CD14-positive monocyte (primary cell): ENCODE measurements around the gene LDLRAD4. TPM values are rescaled to one million over a fixed set of nuclear protein-coding genes. Genes with fewer than 3 reads are reported as not detected.
A peak's percentile ranks its signal among the peaks of the same experiment; 100 is the strongest.

Experiments used
- DNase-seq, 3 donors: peaks; one replicate each; pipeline ENCODE4 v3.0.0-alpha.2; 2011 to 2022
- H2AFZ ChIP-seq: 2 replicates; pipeline ENCODE4 v1.6.0; 2012; ENCODE audit warnings: mild to moderate bottlenecking, low read depth, low read length, inconsistent platforms; ENCODE audit not compliant: insufficient read depth, poor library complexity, severe bottlenecking
- H3K27ac ChIP-seq, 2 donors: 1 replicate in 1 of 2; 2 replicates in 1 of 2; pipeline ENCODE4 v1.5.1; 2012 to 2013; ENCODE audit warnings: low read length in 2 of 2, control low read depth in 1 of 2, inconsistent platforms in 1 of 2, low read depth in 1 of 2, mild to moderate bottlenecking in 1 of 2
- H3K27me3 ChIP-seq, 2 donors: one replicate each; pipeline versions ENCODE4 v1.6.0 to v1.6.1; 2011 to 2013; ENCODE audit warnings: low read length in 2 of 2; ENCODE audit not compliant: control insufficient read depth in 2 of 2, insufficient read depth in 2 of 2
- H3K36me3 ChIP-seq, 2 donors: replicated peaks in 1 of 2; 1 replicate in 1 of 2; 2 replicates in 1 of 2; pipeline versions ENCODE4 v1.5.1 to v1.6.1; 2012 to 2013; ENCODE audit warnings: low read length in 2 of 2, control low read depth in 1 of 2, inconsistent platforms in 1 of 2, mild to moderate bottlenecking in 1 of 2; ENCODE audit not compliant: insufficient read depth in 2 of 2, control insufficient read depth in 1 of 2
- H3K4me1 ChIP-seq, 2 donors: 1 replicate in 1 of 2; 2 replicates in 1 of 2; pipeline versions ENCODE4 v1.5.1 to v1.6.1; 2012 to 2013; ENCODE audit warnings: low read length in 2 of 2, control low read depth in 1 of 2, inconsistent platforms in 1 of 2, mild to moderate bottlenecking in 1 of 2, moderate library complexity in 1 of 2; ENCODE audit not compliant: insufficient read depth in 2 of 2, control insufficient read depth in 1 of 2
- H3K4me2 ChIP-seq: replicated peaks from 2 replicates; pipeline ENCODE3; 2012; ENCODE audit warnings: low read length, moderate library complexity, mild to moderate bottlenecking; ENCODE audit not compliant: poor library complexity, severe bottlenecking; ENCODE audit errors: extremely low read depth
- H3K4me3 ChIP-seq, 3 experiments: fragments of 200-600 bp in 1 of 3; sonication (generic) in 1 of 3; replicated peaks in 1 of 3; 1 replicate in 2 of 3; 2 replicates in 1 of 3; pipeline ENCODE4 v1.5.1; 2011 to 2013; ENCODE audit warnings: low read length in 3 of 3, mild to moderate bottlenecking in 3 of 3, control low read depth in 2 of 3, low read depth in 2 of 3, inconsistent platforms in 1 of 3, moderate library complexity in 1 of 3
- H3K79me2 ChIP-seq: 2 replicates; pipeline ENCODE4 v1.6.0; 2012; ENCODE audit warnings: mild to moderate bottlenecking, control low read depth, inconsistent platforms, low read length, moderate library complexity; ENCODE audit not compliant: insufficient read depth
- H3K9ac ChIP-seq: 2 replicates; pipeline ENCODE4 v1.6.0; 2017; ENCODE audit warnings: low read length, mild to moderate bottlenecking; ENCODE audit not compliant: insufficient read depth, poor library complexity, severe bottlenecking
- H3K9me3 ChIP-seq, 2 donors: replicated peaks in 1 of 2; 1 replicate in 1 of 2; 2 replicates in 1 of 2; pipeline versions ENCODE4 v1.5.1 to v1.6.1; 2012 to 2013; ENCODE audit warnings: low read length in 2 of 2, control low read depth in 1 of 2; ENCODE audit not compliant: control insufficient read depth in 1 of 2, insufficient read depth in 1 of 2
- H4K20me1 ChIP-seq: 2 replicates; pipeline ENCODE4 v1.6.0; 2012; ENCODE audit warnings: mild to moderate bottlenecking, low read length, control low read depth, moderate library complexity; ENCODE audit not compliant: insufficient read depth
- H3K27ac Mint-ChIP-seq, 7 donors: one replicate each; pipeline ENCODE4 v1.8.0; 2020; ENCODE audit warnings: mild to moderate bottlenecking in 7 of 7, mixed read lengths in 7 of 7, moderate library complexity in 6 of 7, inconsistent platforms in 2 of 7
- H3K27me3 Mint-ChIP-seq, 3 donors: one replicate each; pipeline ENCODE4 v1.8.0; 2021 to 2022; ENCODE audit warnings: low read depth in 3 of 3, mild to moderate bottlenecking in 3 of 3, mixed read lengths in 3 of 3, moderate library complexity in 3 of 3, inconsistent platforms in 1 of 3
- H3K36me3 Mint-ChIP-seq, 2 donors: one replicate each; pipeline ENCODE4 v1.8.0; 2020; ENCODE audit warnings: mixed read lengths in 2 of 2, inconsistent platforms in 1 of 2, mild to moderate bottlenecking in 1 of 2
- H3K4me1 Mint-ChIP-seq: one replicate; pipeline ENCODE4 v1.8.0; 2020; ENCODE audit warnings: mild to moderate bottlenecking, mixed read lengths
- H3K4me3 Mint-ChIP-seq, 2 donors: one replicate each; pipeline ENCODE4 v1.8.0; 2020; ENCODE audit warnings: mild to moderate bottlenecking in 2 of 2, mixed read lengths in 2 of 2, moderate library complexity in 1 of 2
- H3K9me3 Mint-ChIP-seq, 7 donors: one replicate each; pipeline ENCODE4 v1.8.0; 2020 to 2022; ENCODE audit warnings: mixed read lengths in 7 of 7, mild to moderate bottlenecking in 6 of 7, moderate library complexity in 6 of 7, inconsistent platforms in 2 of 7
- CTCF ChIP-seq: fragments of 200-600 bp; IDR thresholded peaks from one replicate; pipeline ENCODE4 v1.8.0; 2022; ENCODE audit warnings: antibody characterized with exemption, mild to moderate bottlenecking
- whole genome bisulfite sequencing: methylation state at CpG from one replicate; pipeline ENCODE4 v1.1.5; 2013; ENCODE audit warnings: missing lambda C conversion rate; ENCODE audit not compliant: insufficient coverage; 5-methylcytosine and 5-hydroxymethylcytosine counted together
- intact Hi-C, 2 donors: fragments of 100-400 bp; cut with micrococcal nuclease; formaldehyde crosslinking; loops; one replicate each; pipeline versions ENCODE4 v1.15.0 to v1.15.1; 2023
- polyA plus RNA-seq, 3 donors: library from polyadenylated mRNA; depleted of rRNA in 1 of 3; unstranded in 2 of 3; stranded (reverse) in 1 of 3; fragments of 300-500 nt in 2 of 3; fragments of >200 nt in 1 of 3; fragmentation: Illumina TruSeq in 2 of 3; gene quantifications; 1 replicate in 2 of 3; 2 replicates in 1 of 3; pipeline ENCODE4 v1.2.3, GENCODE V29; 2012 to 2021

Gene LDLRAD4
- polyA plus RNA-seq, 3 donors, result 13.5 to 15.4 (median 13.8) TPM

GRCh38 chr18:13516855-13517254, 298.3 kb downstream of the LDLRAD4 start:
- no peak for DNase-seq
- H3K4me1 Mint-ChIP-seq, result peaks cover 15% of the 10 kb centered on the region
- TF ChIP-seq CTCF, result no peak

GRCh38 chr18:13517369-13517768, 298.8 kb downstream of the LDLRAD4 start:
- H4K20me1 ChIP-seq, result peaks cover 43% of the 10 kb centered on the region
- H3K36me3 Mint-ChIP-seq, result peaks cover 39 to 49% of the 10 kb centered on the region in 2 donors
- no peaks in the 10 kb centered on the region for H3K4me1 ChIP-seq
- H2AFZ ChIP-seq, result no peak overlapping the region
- H3K79me2 ChIP-seq, result no peaks in the 10 kb centered on the region
- no peak overlapping the region for H3K27ac ChIP-seq
- peaks cover 7 to 17% (median 13%) of the 10 kb centered on the region in 7 donors for H3K9me3 Mint-ChIP-seq
- H3K4me1 Mint-ChIP-seq, result peaks cover 11% of the 10 kb centered on the region
- no peaks in the 10 kb centered on the region for H3K27me3 ChIP-seq
- H3K36me3 ChIP-seq, result peaks cover 28 to 36% of the 10 kb centered on the region in 2 donors
- no peak overlapping the region for H3K27ac Mint-ChIP-seq
- H3K27me3 Mint-ChIP-seq, result no peaks in the 10 kb centered on the region
- no peak overlapping the region for H3K4me3 ChIP-seq
- intact Hi-C loops, result no loop called here
- DNase-seq, result no peak
- no peak overlapping the region for H3K4me3 Mint-ChIP-seq
- peaks cover 0 to 8% of the 10 kb centered on the region in 2 donors for H3K9me3 ChIP-seq
- no peak overlapping the region for H3K9ac ChIP-seq
- WGBS, result 93% methylated on average over 4 of the region's 7 CpGs
- no peak overlapping the region for H3K4me2 ChIP-seq
- TF ChIP-seq CTCF, result no peak

More at GRCh38 chr18:13516855-13517254, 298.3 kb downstream of the LDLRAD4 start:
- Histone ChIP-seq H3K27me3 (no peaks in the 10 kb centered on the region), H3K4me1 (no peaks in the 10 kb centered on the region), H3K9me3 (peaks cover 0 to 8% of the 10 kb centered on the region in 2 donors), H3K4me3 (no peak overlapping the region), H3K27ac (no peak overlapping the region), H3K36me3 (peaks cover 28 to 36% of the 10 kb centered on the region in 2 donors), H2AFZ (no peak overlapping the region), H4K20me1 (peaks cover 38% of the 10 kb centered on the region), H3K4me2 (no peak overlapping the region), H3K79me2 (no peaks in the 10 kb centered on the region), H3K9ac (no peak overlapping the region)
- peak overlapping the region in 1 of 7 donors; percentile 13 for H3K27ac Mint-ChIP-seq
- H3K27me3 Mint-ChIP-seq, result no peaks in the 10 kb centered on the region
- H3K36me3 Mint-ChIP-seq, result peaks cover 37 to 49% of the 10 kb centered on the region in 2 donors
- WGBS, result 96% methylated on average over 5 of the region's 6 CpGs
- intact Hi-C loops, result no loop called here
- H3K4me3 Mint-ChIP-seq, result no peak overlapping the region
- H3K9me3 Mint-ChIP-seq, result peaks cover 7 to 17% (median 13%) of the 10 kb centered on the region in 7 donors
